GM19239 (cell line): ENCODE measurements around the gene CYP2C8.
"Not testable (repeated sequence)": the region's sequence is repeated elsewhere in the genome, so short reads cannot be mapped to it uniquely, and the experiment has no call there.

ENCODE experiments used
- DNase-seq: peaks from one replicate; pipeline ENCODE4 v3.0.0; 2011; ENCODE audit warnings: low spot score; ENCODE audit not compliant: insufficient read length
- FAIRE-seq: peaks from 2 replicates; lab custom pipeline; 2011; peaks lifted over from hg19 to GRCh38; lab: Jason Lieb, UNC

The CYP2C8 gene

GRCh38 chr10:95069286-95069685 lies at the start of gene CYP2C8:
Gene CYP2C8, minus strand, starts transcription at chr10:95069497. Its CDS starts 95 bp downstream, at chr10:95069402.
- no peak for FAIRE-seq
- DNase-seq = no peak

GRCh38 chr10:95116869-95117269 lies 47.6 kb upstream of the CYP2C8 start:
- DNase-seq (no peak), FAIRE-seq (no peak)

DNA sequence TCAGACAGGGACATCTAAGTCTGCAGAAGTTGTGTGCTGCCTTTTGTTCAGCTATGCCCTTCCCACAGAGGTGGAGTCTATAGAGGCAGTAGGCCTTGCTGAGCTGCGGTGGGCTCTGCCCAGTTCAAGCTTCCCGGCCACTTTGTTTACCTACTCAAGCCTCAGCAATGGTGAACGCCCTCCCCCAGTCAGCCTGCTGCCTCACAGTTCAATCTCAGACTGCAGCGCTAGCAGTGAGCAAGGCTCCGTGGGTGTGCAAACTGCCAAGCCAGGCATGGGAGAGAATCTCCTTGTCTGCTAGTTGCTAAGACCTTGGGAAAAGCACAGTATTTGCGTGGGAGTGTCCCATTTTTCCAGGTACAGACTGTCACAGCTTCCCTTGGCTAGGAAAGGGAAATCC lies 41.5 kb upstream of the CYP2C8 start:
- not testable (repeated sequence) for FAIRE-seq, DNase-seq

GRCh38 chr10:95097805-95098204 lies 28.5 kb upstream of the CYP2C8 start:
- no peak for FAIRE-seq
- DNase-seq = no peak

DNA sequence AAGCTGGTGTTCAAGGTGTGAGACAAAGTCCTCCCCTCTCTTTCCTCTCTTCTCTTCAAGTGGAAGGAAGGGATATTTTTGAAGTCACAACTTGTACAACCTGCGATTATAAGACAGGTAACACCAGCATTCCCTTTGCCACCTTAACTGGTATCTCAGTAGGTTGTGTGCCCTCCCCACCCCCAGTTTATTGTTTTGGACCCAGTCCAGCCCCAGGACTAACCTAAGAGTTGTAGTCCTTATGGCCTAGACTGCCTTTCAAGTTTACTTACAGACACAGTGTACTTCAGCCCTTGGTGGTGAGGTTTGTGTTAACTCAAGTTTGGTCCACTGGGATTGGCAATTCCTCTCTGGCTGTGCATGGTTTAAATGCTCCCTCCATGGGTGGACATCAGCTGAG lies 26.8 kb upstream of the CYP2C8 start:
- no peak for FAIRE-seq
- DNase-seq = no peak

- not testable (repeated sequence) for FAIRE-seq, DNase-seq
These were observed 10.3 kb upstream of the CYP2C8 start for GRCh38 chr10:95079626-95080025.

DNA sequence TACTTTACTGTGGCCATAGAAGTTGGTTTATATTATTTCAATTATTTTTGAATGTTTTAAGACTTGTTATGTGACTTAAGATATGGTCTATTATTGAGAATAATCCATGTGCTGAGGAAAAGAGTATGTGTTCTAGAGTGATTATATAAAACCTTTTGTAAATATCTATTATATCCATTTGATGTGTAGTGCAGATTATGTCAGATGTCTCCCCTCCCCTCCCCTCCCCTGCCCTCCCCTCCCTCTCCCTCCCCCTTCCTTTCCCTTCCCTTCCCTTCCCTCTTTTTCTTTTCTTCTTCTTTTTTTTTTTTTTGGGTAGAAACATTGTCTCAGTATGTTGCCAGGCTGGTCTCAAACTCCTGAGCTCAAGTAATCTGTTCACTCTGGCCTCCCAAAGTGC lies 8.3 kb upstream of the CYP2C8 start:
- FAIRE-seq (no peak), DNase-seq (no peak)

DNA sequence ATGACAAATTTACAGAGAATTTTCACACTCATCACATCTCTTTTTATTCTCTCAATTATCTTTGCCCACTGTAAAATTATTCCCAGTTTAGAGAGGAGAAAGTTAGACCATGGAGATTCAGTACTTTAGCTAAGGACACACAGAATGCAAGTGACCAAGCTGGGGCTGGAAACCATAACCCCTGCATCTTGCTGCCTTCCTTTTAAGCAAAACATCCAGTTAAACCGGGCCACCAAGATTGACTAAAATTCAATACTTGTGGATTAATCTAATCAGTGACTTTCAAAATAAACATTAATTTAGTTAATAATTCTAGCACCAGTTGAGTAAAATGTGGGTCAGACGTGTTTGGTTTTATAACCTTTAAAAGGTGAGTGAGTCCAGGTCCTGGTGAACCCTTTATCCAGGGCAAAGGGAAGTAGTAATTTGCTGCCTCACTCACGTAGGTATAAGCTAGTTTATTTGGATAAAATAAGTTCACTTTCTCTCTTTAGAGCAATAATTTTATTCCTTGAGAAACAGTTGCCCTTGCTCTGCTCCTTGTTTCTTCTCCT lies 1.9 kb upstream of the CYP2C8 start:
- DNase-seq (no peak), FAIRE-seq (no peak)

DNA sequence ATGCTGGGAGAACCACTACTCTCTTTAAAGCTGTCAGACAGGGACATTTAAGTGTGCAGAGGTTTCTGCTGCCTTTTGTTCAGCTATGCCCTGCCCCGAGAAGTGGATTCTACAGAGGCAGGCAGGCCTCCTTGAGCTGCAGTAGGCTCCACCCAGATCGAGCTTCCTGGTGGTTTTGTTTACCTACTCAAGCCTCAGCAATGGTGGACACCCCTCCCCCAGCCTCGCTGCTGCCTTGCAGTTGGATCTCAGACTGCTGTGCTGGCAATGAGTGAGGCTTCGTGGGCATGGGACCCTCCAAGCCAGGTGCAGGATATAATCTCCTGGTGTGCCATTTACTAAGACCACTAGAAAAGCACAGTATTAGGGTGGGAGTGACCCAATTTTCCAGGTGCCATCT lies 5.2 kb downstream of the CYP2C8 start:
- DNase-seq, FAIRE-seq: not testable (repeated sequence)

- FAIRE-seq (no peak), DNase-seq (no peak)
These were observed 12.4 kb downstream of the CYP2C8 start for GRCh38 chr10:95056744-95057363.

- no peak for FAIRE-seq
- DNase-seq = no peak
These were observed 19.4 kb downstream of the CYP2C8 start for GRCh38 chr10:95049919-95050318.

DNA sequence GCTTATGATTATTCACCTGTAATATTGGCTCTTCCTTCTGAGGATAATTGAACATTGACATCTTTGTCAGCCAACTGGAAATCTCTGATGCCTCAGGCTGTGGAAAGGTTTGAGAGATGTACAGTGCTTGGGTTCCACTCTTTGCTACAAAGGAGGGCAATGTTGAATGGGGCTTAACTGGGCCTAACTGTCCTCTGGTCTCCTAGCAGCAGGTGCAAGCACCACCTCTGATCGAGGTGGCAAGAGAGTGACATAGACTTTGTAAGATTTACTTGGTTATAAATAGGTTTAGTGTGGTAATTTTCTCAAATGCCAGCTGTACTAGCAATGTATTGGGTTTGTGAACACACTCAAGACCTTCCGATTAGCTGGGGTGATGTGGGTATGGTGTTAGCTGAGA lies 21.1 kb downstream of the CYP2C8 start:
- DNase-seq = no peak
- FAIRE-seq = no peak

DNA sequence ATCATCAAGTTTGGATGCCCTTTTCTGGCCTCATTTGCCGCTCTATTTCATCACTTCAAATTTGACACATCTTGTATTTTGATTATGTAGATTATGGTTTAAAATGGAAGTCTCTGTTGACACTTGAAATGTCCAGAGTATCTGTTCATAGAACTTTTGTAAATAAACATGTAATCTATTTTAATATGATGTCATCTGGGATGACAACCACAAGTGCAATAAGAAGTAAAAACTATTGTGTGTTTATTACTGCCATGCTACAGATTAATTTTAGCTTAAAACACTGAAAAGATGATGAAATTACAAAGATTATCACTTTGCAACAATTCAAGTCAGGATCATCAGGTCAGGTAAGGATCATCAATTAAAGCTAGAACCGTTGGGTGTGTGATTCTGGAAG lies 30.0 kb downstream of the CYP2C8 start:
- DNase-seq (no peak), FAIRE-seq (no peak)

DNA sequence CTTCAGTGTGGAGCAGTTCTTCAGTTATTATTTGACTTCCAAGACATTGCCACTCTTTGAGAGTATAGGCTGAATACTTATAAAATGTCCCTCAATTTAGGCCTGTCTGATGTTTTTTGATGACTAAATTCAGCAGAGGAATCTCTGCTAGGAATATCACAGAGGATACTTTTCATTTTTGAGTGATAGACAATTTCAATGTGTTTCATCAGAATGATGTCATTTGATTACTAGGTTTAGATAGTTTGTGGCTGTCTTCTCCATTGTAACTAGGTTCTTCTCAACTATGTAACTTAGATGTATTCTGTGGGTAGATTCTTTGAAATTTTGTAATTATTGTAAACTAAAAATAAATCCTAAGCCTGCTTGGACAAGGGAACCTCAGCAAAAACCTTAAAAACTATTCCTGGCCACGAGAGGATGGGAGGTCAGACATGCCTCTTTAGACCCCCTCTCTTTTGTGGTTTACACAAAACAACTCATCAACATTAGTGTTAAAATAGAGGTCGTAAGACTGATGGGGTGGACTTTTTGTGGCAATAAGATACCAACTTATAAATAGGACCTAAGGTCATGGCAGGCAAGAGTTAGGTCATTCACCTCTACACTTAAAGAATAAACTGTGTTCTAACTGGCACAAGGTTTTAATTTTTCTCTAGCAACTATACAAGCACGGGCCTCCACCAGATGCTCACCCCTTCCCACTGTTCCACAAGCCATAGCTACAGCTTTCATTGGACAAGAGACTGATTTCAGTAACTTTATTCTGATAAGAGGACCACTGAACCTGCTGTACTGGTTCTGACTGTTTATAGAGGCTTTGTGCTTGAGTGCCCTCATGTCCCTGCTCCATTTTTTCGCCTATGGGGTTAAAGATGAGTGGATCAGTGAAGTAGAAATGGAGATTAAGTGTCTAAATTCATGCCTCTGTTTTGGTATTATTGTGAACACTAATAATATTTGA lies 33.7 kb downstream of the CYP2C8 start:
- no peak for FAIRE-seq
- DNase-seq = no peak

- no peak for FAIRE-seq
- no peak for DNase-seq
These were observed 34.9 kb downstream of the CYP2C8 start for GRCh38 chr10:95034401-95034800.

DNA sequence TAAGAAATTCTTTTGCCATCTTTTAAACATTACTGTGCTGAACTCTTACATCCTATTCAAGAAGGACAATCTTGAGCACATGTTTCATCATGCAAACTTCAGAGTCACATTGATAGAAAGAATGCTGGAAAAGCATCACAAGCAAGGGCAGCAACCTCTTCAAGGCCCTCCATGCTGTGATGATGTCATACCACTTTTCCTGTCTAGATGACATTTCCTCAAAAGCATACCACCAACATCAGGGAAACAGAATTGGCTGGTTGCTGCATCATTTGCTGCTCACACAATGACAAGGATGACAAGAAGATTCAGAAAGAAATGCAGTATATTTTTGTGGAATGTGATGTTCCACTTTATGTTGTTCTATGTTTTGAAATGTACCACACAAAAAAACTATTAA lies 37.6 kb downstream of the CYP2C8 start:
- DNase-seq = no peak

GRCh38 chr10:95026461-95026860 lies 42.8 kb downstream of the CYP2C8 start:
- FAIRE-seq (no peak), DNase-seq (no peak)

More for the DNA sequence above, 37.6 kb downstream of the CYP2C8 start:
- FAIRE-seq = no peak

GRCh38 chr10:94997741-94998174 lies 71.5 kb downstream of the CYP2C8 start:
- DNase-seq (no peak), FAIRE-seq (no peak)

DNA sequence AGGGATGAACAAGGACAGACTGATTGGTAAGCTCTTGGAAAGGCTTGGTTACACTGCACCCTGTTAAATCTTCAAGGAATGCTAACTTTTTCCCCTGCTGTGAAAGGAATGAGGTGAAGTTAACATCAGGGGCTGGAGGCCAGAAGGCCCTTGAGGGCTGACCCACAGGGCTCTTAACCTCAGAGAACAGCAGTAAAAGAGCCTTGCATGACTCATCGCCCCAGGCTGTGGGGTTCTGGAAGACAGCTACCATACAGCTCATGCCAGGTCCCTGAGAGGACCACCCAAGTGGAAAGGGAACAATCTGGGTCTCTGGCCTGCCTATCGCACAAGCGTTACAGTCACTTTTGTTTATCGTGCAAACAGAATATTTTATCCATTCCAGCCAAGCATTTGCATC lies 76.5 kb downstream of the CYP2C8 start:
- FAIRE-seq (no peak), DNase-seq (no peak)

GRCh38 chr10:94991243-94991888 lies 77.9 kb downstream of the CYP2C8 start:
- FAIRE-seq (no peak), DNase-seq (no peak)

GRCh38 chr10:94989192-94989591 lies 80.1 kb downstream of the CYP2C8 start:
- no peak for FAIRE-seq
- no peak for DNase-seq
